Measurements from ENCODE around the gene MS4A10.

Gene MS4A10

GRCh38 chr11:60797846-60798630, 12.9 kb downstream of the MS4A10 start:
- TF ChIP-seq CTCF (IDR thresholded peaks at IDR 0.05; ENCODE audit: low read depth, low read length), result no peak
- no peak overlapping the region for H3K4me3 ChIP-seq (ENCODE audit: low read depth, low read length)

- no peak overlapping the region for H3K4me3 ChIP-seq (ENCODE audit: low read depth, low read length)
- TF ChIP-seq CTCF (IDR thresholded peaks at IDR 0.05; ENCODE audit: low read depth, low read length), result no peak
Observed at GRCh38 chr11:60798631-60799030, 13.5 kb downstream of the MS4A10 start.

- TF ChIP-seq CTCF (IDR thresholded peaks at IDR 0.05; ENCODE audit: low read depth, low read length), result no peak
- H3K4me3 ChIP-seq (ENCODE audit: low read depth, low read length), result no peak overlapping the region
Observed at GRCh38 chr11:60801194-60801593, 16.1 kb downstream of the MS4A10 start.

DNA sequence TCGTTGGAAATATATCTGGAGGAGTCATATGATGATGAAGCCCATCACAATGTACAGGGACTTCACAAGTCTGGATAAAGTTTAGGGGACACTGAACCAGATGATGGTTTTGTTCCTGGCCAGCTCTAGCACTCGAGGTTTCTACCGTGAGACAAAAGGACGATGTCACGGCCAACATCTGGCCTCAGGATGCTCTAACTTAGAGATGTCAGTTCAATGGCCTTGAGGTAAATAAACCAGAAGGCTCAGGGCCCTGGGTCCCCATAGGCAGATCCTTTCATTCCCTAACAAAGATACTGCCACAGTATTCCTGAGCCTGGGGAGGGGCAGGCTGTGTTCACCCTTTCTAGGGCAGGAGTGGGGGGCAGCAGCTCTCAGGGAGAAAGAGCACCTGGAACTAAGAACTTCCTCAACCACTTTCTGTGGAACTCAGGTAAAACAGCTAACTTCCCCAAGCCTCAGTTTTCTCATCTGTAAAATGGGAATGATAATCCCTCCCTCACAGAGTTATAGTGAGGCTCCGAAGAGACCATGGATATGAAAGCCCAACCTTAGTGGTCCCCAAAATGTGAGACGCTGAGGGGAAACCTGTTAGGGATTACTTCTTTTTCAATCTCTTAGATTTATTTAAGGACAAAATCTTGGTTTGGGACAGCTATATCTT, 18.3 kb downstream of the MS4A10 start:
- TF ChIP-seq CTCF (IDR thresholded peaks at IDR 0.05; ENCODE audit: low read depth, low read length), result no peak
- no peak overlapping the region for H3K4me3 ChIP-seq (ENCODE audit: low read depth, low read length)

DNA sequence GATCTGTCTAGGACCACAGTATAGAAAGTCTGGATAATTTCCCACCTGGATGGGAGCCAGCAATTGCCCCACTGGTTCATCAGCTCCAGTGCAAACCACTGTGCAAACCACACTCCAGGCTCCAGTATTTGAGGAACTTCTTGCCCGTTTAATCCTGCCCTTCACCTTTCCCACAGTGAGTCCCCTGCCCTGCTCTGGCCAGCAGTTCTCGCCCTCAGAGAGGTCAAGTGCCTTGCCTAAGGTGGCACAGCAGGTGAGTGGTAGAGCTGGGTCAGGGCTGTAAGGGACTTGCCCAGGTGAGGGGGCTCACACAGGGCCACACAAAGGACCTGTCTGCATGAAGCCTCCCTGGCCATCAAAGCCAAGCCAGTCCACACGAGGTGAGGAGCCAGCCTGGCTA, 24.1 kb downstream of the MS4A10 start:
- no peak overlapping the region for H3K4me3 ChIP-seq (ENCODE audit: low read depth, low read length)
- TF ChIP-seq CTCF (IDR thresholded peaks at IDR 0.05; ENCODE audit: low read depth, low read length), result no peak

DNA sequence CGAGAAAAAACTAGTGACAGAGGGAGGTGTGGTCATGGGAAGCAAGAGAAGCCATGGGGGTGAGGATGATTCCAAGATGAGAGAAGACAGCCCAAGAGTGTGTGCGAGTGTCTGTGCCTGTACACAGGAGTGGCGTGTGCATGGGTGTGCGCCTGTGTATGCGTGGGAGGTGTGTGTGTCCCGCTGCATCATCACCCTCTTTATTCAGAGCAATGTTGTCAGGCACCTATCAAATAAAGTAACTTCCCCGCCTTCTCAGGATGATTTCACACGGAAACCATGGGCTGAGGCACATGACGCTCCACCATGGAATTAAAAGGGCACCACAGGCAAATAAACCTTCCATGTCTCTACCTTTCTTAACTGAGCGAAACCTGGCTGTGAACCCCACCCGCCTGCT, 24.6 kb downstream of the MS4A10 start:
- no peak for TF ChIP-seq CTCF (IDR thresholded peaks at IDR 0.05; ENCODE audit: low read depth, low read length)
- no peak overlapping the region for H3K4me3 ChIP-seq (ENCODE audit: low read depth, low read length)

GRCh38 chr11:60810151-60810550, 25.0 kb downstream of the MS4A10 start:
- no peak overlapping the region for H3K4me3 ChIP-seq (ENCODE audit: low read depth, low read length)
- TF ChIP-seq CTCF (IDR thresholded peaks at IDR 0.05; ENCODE audit: low read depth, low read length), result no peak
